Lower leg skin (tissue), 3 donors: ENCODE results near the gene KIF20A.

Source experiments
- POLR2A ChIP-seq, 2 donors: fragments of 450-650 bp; IDR thresholded peaks; one replicate each; pipeline ENCODE4 v1.6.1; 2016 to 2017; ENCODE audit warnings: antibody characterized with exemption in 2 of 2, mild to moderate bottlenecking in 1 of 2, moderate library complexity in 1 of 2
- TF ChIP-seq, protein P1 (sequence below), 3 donors: fragments of 450-650 bp; IDR thresholded peaks; one replicate each; pipeline ENCODE4 v1.5.1; 2016; ENCODE audit warnings: antibody characterized with exemption in 3 of 3, mild to moderate bottlenecking in 3 of 3, moderate library complexity in 2 of 3

DNA sequence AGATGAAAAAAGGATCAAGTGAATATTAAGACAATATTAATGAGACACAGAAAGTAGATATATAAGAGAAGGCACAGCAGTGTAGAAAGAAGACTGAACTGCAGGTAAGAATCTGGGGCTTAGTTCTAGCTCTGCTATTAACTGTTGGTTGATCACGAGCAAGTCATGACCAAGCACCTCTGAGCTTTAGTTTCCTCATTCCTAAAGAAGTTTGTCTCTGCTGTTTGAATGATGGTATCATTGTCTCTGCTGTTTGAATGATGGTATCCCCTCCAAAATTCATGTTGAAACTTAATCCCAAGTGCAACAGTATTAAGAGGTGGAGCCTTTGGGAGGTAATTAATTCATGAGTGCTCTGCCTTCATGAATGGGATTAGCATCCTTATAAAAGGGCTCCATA is 37.2 kb upstream of the KIF20A start:
- TF ChIP-seq, protein P1, sequence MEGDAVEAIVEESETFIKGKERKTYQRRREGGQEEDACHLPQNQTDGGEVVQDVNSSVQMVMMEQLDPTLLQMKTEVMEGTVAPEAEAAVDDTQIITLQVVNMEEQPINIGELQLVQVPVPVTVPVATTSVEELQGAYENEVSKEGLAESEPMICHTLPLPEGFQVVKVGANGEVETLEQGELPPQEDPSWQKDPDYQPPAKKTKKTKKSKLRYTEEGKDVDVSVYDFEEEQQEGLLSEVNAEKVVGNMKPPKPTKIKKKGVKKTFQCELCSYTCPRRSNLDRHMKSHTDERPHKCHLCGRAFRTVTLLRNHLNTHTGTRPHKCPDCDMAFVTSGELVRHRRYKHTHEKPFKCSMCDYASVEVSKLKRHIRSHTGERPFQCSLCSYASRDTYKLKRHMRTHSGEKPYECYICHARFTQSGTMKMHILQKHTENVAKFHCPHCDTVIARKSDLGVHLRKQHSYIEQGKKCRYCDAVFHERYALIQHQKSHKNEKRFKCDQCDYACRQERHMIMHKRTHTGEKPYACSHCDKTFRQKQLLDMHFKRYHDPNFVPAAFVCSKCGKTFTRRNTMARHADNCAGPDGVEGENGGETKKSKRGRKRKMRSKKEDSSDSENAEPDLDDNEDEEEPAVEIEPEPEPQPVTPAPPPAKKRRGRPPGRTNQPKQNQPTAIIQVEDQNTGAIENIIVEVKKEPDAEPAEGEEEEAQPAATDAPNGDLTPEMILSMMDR (IDR thresholded peaks at IDR 0.05), result no peak
- no peak for TF ChIP-seq POLR2A (IDR thresholded peaks at IDR 0.05)
